Inflammatory macrophage treated with lipopolysaccharide for 4 hours (primary cell): Measurements from ENCODE around the gene EPG5.

Source experiments
- DNase-seq: peaks from one replicate; pipeline ENCODE4 v3.0.0-alpha.2; 2020

EPG5 gene

DNA sequence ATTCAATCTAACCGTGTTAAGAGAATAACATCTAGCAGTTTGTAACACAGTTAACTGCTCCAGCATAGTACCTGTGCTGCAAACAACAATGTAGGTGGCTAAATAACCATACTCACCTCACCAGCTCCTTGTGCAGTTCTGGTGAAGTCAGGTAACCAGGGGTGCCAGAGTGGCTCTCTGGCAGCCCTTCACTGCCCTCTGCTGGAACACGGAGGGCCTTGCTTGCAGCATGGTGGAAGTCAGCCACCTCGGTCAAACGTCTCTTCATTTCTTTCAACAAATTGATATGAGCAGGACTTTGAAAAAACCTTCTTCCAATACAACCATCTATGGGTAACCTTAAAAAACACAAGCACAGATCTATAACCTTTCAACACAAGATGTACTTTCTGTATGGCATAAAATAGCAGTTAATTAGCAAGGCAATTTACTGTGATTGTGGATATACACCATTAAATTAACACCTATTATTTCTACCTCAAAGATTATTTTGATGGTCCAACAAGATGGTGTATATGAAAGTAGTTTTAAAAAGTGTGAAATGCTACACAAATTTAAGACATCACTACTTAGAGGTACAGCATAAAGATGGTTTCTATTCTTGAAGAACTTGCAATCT, 56.6 kb downstream of the EPG5 start:
- DNase-seq = peak; percentile 34

DNA sequence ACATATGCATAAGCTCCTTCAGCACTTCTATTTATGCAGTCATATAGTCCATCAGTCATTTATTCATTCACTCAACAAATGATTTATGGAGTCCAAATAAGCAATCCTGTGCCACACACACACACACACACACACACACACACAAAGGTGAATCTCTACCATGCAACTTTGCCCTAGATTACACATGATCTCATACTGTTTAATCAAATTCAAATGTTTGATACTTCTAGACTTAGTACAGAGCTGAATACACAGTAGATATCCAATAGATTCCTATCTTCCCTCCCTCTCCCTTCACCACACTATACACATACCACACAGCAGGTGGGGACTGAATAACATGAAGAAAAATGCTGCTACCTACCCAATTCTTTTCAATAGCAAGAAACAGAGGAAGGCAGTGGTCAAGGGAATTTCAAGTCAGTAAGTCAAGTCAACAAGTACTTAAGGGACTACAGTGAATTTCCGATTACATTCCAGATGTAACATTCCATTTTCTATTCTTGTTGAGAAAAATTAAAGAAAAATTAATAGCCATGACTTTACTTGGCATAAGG, 65.4 kb downstream of the EPG5 start:
- no peak for DNase-seq

DNA sequence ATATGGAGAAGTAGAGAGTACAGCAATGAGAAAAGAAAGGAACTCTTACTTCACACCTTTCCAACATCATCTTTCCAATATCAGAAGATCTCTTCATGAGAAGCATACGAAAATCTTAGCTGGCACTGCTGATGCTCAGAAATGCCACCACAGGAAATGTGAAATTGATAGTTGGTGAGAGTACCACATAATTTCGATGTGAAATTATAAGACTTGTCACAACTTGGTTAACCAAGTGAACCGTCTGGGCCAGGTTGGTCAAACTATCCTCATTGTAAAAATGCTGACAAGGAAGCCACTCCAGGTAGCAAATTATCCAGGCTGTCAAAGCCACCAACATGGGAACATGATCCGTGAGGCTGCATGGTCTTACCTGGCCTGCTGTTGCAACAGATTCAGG, 66.5 kb downstream of the EPG5 start:
- DNase-seq = no peak

DNA sequence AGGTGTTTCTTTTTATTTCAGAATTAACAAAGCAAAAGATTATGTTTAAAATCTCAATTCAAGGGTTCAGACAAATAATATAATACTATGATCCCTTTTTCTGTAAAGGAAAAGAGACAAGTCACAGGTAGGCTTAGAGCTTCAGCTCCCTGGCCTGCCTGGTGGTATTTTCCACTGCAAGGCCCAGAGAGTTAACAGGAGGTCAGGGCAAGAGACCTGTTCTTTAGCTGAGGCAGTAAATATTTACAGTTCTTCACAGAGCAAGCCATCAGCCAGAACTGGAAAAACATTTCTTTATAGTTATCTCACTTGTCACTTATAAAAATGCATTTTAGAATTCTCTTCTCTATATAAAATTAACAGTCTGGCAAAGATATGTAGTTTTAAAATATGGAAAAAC, 70.1 kb downstream of the EPG5 start:
- DNase-seq = no peak

DNA sequence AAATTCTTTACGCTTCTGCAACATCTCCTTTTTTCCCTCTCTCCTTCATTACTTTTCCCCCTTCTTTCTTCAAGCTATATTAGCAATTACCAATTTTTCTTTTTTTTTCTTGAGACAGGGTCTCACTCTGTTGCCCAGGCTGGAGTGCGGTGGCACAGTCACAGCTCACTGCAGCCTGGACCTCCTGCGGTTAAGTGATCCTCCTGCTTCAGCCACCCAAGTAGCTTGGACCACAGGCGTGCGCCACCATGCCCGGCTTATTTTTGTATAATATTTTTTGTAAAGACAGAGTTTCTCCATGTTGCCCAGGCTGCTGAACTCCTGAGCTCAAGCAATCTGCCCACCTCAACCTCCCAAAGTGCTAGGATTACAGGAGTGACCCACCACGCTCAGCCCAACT, 70.7 kb downstream of the EPG5 start:
- DNase-seq = no peak

DNA sequence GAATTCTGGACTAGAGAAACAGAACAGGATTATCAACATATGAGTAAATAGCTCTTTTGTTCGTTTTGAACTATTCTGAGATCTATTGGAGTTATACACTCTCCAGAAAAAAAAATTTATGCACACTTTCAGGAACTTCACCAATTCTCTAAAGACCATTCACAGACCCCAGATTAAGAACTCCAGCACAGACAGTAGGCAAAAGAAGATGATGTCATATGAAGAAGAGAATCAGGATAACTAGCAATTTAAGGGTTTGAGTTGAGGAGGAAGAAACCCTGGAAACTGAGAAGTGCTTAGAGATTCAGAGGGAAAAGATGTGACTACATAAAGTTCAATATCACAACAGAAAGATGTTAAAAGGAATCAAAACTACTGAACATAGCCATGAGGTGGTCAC, 71.8 kb downstream of the EPG5 start:
- no peak for DNase-seq

DNA sequence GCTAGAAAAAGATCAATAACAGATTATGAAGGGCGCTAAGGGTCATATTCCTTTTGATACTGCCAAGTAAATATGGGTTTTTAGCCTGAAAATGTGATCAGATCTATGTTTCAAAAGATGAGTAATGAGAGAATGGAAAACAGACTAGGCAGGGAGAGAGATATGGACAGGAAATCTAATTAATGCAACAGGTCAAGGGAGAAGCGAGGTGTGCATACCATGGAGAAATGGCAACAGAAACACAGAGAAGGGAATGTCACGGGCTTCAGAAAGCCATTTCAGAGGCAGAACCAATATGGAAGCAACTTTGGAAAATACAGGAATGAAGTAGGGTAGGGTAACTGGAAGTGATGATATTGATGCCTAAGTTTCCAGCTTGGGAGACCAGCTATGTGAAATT, 72.3 kb downstream of the EPG5 start:
- DNase-seq = no peak

DNA sequence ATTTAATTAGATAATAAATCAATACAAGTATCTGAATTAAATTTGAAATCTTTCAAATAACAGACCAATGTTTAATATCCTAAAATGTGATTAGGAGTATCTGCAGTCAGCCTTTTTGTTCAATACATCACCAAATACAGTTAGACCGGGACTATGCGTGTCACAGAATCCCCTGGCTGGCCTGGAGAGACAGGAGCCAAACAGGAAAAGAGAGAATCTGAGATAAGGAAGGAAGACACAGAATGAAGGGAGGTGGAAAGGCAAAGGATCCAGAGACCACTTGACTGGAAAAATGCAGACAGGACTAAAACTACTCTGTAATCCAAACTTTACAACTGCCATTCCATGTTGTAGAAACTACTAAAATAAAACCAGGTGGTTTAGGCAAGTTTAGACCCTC, 75.3 kb downstream of the EPG5 start:
- no peak for DNase-seq

DNA sequence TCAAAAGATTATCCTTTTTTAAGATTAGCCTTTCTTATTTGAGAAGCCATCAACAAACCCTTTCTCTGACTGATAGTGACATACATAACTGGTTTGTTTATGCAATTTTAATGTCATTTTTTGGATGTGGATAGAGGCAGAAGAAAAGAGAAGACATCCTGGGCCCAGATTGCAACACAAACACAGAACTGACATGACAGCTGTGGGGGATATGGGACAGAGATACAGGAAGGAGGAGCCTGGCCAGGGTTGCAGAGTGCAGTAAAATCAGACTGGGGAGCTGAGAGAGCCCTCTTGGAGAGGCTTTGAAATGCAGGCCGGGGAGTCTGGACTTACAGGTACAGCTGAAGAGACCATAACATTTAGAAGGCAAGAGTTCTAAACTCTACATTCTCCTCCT, 76.5 kb downstream of the EPG5 start:
- peak; percentile 81 for DNase-seq

DNA sequence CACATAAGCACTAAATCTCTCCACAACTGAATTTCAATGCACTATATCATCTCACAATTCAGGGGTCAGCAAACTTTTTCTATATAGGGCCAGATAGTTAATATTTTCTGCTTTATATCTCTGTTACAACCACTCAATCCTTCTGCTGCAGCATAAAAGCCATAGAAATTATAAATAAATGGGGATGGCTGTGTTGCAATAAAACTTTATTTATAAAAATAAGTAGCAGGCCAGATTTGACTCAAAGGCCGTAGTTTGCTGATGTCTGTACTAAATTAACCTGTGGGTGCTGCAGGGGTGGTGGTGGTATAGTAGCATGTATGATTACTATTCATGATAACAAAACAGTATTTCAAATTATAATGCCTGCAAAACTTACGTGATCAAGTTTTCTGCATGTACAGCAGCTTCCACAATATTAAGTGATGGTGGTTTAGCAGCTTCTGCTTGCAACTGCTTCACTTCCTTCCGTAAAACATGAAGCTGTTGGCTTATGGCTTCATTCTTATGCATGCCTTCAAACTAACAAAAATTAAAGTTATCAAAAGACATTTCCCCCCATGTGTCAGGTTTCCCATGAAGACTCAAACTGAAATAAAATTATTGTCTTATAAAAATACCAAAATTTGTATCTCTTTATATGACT, 77.6 kb downstream of the EPG5 start:
- peak; percentile 51 for DNase-seq

DNA sequence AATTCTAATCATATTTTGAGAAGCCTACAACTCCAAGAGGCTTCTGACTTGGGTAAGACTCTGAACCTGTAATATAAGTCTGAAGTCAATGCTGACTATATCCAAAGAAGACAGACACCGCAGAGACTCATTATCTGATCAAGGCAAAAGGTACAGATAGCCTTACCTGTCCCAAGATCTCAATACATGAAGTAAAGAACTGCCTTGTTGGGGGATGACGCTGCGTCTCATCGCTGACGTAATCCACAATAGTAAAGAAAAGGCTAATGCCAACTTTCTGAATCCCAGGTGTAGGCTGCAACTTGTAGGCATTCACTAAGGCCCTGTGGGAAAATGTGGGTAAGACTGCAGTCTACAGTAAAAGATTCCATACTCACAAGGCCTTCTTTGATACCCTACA, 79.5 kb downstream of the EPG5 start:
- no peak for DNase-seq

DNA sequence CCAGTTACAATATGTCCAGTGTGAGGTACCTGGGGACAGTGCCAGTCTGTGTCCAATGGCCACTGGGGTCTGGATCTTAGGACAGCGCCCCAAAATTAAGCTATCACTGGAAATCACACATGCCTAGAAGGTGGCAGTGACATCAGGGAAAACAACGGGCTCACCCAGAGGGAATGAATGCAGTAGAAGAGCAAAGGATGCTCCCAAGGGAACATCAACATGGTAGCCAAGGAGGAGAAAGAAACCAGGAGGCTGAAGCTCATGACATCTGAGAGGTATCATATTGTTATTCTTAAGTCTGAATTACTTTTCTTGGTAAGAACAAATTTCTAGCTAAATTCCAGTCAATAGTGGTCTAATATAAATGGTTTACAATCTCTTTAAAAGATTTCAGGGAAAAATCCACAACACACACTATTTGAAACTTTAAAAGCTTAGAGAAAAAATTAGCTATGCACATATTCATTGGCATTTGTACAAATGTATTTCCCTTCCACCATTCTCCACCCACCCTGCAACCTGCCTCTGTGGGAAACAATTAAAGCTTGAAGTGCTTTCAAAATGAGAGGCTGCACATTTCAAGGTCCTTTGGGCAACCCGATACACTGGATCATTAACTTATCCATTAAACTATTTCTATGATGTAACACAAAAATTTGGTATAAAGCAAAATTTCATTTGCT, 86.1 kb downstream of the EPG5 start:
- no peak for DNase-seq

DNA sequence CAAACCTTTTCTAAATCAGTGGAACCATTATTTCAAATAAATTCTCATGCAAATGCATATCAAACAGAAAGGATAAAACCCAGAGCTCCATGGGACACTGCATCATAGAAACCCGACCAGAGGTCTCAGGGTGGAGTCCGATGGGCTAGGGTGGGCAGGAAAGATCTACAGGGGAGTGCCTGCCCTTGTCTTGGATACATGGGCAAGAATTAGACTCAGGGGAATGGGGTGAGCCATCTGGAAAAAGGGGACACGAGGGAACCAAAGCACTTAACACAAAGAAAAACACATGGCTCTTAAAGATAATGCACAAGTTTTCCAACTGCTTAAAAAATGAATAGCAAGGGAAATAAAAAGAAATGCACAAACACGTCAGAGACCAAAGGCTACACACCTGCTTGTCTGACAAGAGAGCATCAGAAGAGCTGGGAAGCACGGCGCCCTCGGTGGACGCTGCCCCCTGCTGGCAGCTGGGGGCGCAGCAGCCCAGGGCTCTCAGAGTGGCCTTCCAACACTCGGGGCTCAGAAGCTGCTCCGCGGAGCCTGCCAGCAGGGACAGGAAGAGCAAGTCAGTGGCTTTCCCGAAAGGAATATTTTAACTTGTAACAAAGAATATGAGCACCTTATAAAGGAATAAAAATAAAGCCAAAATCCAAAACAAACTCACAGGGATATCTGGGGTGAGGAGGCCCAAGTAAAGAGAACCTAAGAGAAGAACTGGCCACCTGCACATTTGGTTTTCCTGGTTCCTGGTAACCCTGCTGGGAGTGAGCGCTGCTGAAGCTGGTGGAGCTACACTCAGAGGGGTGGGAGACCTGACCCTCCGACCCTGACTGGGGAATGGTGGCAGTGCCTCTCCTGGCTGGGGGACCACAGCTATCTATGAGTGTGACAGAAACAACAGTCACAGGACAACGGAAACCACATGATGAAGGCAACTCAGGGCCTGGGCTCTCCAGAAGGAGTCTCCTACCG, 87.2 kb downstream of the EPG5 start:
- peak; percentile 47 for DNase-seq

DNA sequence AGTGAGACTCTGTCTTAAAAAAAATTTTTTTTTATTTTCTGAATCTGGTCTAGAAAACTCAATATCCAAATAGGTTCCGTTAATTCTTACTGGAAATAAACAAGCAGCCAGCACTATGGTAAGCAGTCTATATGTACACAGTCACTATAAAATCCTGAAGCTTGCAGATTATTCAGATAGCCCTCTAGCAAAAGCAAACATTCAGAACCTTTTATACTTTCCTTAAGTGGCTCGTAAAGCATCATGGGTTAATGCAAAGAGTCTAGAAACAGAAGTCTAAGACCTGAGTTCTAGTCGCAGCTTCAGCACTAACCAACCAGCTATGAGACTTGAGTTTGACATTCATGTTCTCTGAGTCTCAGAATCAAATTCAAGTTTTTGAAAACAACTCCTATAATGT, 89.7 kb downstream of the EPG5 start:
- no peak for DNase-seq

DNA sequence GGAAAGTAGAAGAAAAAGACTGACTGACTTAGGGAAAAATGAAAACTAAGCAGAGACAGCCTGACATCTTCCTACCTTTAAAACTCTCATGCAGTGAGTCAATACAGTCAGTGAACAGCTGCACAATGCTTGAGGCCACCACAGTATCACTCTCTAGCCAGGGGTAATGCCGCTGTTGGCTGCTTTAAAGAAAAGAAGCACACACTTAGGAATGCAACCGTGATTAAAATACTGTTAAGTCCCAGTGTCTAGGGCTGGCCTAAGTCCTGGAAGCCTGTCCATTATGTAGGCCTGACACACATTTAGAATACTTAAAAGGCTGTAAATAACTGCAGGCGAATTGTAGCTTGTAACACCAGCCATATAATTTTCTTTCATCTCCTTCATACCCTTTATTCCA, 91.0 kb downstream of the EPG5 start:
- DNase-seq = no peak

DNA sequence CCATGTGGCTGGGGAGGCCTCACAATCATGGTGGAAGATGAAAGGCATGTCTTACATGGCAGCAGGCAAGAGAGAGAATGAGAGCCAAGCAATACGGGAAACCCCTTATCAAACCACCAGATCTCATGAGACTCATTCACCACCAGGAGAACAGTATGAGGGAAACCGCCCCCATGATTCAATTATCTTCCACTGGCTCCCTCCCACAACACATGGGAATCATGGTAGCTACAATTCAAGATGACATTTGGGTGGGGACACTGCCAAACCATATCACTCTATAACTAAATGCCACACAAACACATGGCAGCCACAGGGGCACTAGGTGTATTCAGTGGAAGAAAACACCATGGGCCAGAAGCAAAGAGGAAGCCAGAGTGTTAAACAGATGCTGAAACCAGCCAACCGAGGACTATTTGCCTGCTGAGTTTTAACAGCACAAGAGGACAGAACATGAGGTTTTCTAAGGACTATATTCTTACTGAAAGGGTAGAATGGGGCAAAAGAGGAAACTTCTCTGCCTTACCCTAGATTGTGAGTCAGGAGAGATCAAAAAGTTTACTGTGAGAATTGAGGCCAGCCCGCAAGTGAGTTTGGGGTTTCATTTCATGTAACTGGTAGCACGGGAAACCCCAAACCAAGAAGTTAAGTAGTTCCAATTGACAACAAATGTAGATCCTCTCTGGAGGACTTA, 92.5 kb downstream of the EPG5 start:
- DNase-seq = peak; percentile 68

DNA sequence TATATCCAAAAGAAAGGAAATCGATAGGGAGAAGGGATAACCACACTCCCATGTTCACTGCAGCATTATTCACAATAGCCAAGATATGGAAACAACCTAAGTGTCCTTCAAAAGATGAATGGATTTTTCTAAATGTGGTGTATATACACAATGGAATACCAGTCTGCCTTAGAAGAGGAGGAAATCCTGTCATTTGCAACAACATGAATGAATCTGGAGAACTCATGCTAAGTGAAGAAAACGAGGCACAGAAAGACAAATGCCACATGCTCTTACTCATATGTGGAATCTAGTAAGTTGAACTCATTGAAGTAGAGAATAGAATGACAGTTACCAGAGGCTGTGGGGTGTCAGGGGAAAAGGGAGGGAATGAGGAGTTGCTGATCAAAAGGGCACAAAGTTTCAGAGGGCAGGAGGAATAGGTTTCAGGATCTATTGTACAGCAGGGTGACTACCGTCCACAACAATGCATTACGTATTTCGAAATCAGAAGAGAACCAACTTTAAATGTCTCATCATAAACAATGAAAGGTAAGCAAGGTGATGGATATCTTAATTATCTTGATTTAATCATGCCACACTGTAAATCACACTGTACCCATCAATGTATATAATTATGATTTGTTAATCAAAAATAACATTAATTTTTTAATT, 95.6 kb downstream of the EPG5 start:
- no peak for DNase-seq

DNA sequence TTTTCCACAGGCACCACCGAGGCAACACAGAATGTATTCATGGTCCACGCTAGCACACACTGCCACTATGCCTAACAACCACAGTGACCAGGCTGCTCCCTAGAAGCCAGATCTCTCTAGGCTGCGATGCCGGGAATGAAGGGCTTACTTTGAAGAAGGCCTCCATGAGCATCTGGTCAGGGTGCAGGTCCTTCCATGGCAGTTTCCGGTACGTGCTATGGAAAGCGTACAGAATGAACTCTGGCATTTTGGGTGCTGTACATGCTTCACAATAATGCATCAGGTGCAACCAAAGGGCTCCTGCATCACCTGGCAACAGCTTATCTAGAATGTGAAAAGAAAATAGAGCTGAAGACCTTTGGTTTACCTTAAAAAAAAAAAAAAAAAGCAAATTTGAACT, 96.7 kb downstream of the EPG5 start:
- no peak for DNase-seq

DNA sequence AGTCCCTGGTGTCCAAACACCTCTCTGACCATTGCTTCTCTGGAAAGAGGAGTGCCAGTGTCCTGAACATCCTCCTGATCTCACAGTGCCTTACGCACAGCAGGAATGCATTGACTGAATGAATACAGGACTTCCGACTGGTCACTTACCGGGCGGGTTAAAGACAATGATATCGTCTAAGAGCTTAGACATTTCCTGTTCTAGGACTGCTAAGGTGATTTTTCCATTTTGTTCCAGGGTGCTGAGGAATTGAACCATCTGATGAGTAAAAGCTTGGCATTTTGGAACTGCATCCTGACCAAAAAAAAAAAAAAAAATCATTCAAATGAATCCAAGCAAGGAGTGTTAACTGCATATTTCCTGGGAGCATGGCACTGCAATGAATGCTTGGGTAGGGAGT, 101.7 kb downstream of the EPG5 start:
- no peak for DNase-seq

DNA sequence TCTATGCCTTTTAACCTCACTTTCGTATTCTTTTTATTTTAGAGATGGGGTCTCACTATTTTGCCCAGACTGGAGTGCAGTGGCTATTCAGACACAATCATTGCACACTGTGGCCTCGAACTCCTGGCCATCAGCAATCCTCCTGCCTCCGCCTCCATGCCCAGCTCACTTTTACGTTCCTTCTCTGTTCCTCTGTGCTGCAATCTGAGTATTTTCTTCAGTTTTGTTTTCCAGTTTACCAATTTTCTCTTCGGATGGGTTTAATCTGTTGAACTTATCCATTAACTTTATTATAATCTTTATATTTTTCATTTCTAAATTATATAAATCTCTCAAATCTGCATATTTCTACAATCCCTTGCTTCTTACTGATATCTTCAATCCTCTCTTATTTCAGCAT, 103.0 kb downstream of the EPG5 start:
- DNase-seq = no peak

DNA sequence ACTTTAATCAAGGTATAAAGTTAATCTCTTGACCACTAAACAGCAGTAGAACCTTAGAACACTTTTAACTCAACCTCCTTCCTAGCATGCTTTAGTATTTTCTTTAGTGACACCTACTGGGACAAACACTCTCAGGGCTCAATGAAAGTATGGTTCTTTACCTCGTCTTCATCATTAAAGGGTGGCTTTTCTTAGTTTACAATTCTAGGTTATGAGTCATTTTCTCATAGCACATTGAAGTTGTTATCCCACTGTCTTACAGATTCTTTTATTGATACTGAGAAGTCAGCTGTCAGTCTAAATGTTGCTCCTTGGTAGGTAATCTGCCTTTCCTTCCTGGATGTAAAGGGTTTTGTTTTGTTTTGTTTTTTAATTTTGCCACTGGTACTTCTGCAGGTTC, 103.7 kb downstream of the EPG5 start:
- no peak for DNase-seq

DNA sequence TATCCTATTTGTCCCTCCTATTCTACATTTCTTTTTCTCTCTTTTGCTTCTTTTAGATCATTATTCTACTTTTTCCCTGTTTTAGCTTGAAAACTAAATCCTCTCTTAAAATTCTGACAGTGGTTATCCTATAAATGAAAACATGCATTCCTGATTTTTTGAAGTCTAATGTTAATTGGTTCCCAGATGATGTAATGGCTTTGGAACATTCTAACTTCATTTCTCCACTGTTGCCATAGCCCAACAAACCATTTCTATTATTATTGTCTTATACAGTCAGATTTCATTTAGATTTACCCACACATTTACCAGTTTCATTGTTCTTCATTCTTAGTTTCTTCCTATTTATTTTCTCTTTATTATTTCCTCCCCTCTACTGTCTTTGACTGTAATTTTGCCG, 105.2 kb downstream of the EPG5 start:
- no peak for DNase-seq
